GM12892 (cell line): Measurements from ENCODE around the gene SMIM13.

Experiments used
- POLR2A ChIP-seq: IDR thresholded peaks from 2 replicates; pipeline ENCODE4 v1.6.1; 2011; ENCODE audit warnings: low read depth, low read length, control low read depth
- POLR2AphosphoS5 ChIP-seq: IDR thresholded peaks from 2 replicates; pipeline ENCODE4 v1.6.1; 2011; ENCODE audit warnings: low read depth, low read length, control low read depth
- TAF1 ChIP-seq: IDR thresholded peaks from 2 replicates; pipeline ENCODE4 v1.6.1; 2011; ENCODE audit warnings: low read depth, mild to moderate bottlenecking, control low read depth, low read length, borderline replicate concordance

- no peak for TF ChIP-seq TAF1
- no peak for TF ChIP-seq POLR2A
- no peak for TF ChIP-seq POLR2AphosphoS5
Observed at GRCh38 chr6:11144393-11144851, 50.8 kb downstream of the SMIM13 start.
